ENCODE measurements around the gene DLGAP4. TPM values are rescaled to one million over a fixed set of nuclear protein-coding genes. Genes with fewer than 3 reads are reported as not detected.

The DLGAP4 gene
- total and polyA plus RNA-seq, 9 donors, result 18.2 to 75.9 (median 53.1) TPM

GRCh38 chr20:36499211-36499610, 193.1 kb downstream of the DLGAP4 start:
- Histone ChIP-seq H3K36me3 (no peaks in the 10 kb centered on the region), H3K9me3 (no peaks in the 10 kb centered on the region), H3K4me3 (no peak overlapping the region), H3K27ac (no peak overlapping the region), H3K27me3 (no peaks in the 10 kb centered on the region), H3K4me1 (ENCODE audit: insufficient read depth) (peaks cover 9% of the 10 kb centered on the region)
- intact Hi-C loops (cut with DNase I), result no loop called here
- TF ChIP-seq EP300 (IDR thresholded peaks at IDR 0.05) (no peak), CTCF (IDR thresholded peaks at IDR 0.05) (no peak), POLR2A (IDR thresholded peaks at IDR 0.05) (no peak)
- DNase-seq, result no peak
- WGBS, 3 donors, result 87 to 88% (median 87%) methylated on average over 26 of the region's 26 CpGs

- Histone ChIP-seq H3K27me3 (no peaks in the 10 kb centered on the region), H3K9me3 (no peaks in the 10 kb centered on the region), H3K4me3 (no peak overlapping the region), H3K27ac (no peak overlapping the region), H3K36me3 (no peaks in the 10 kb centered on the region), H3K4me1 (ENCODE audit: insufficient read depth) (peaks cover 9% of the 10 kb centered on the region)
- TF ChIP-seq POLR2A (IDR thresholded peaks at IDR 0.05) (no peak), EP300 (IDR thresholded peaks at IDR 0.05) (no peak), CTCF (IDR thresholded peaks at IDR 0.05) (no peak)
- 82 to 86% (median 83%) methylated on average over 30 to 31 of the region's 31 CpGs for WGBS, 3 donors
- intact Hi-C loops (cut with DNase I), result no loop called here
- DNase-seq, result no peak
Measured at GRCh38 chr20:36499723-36500501, 193.8 kb downstream of the DLGAP4 start.

- intact Hi-C loops (cut with DNase I), result no loop called here
- Histone ChIP-seq H3K27ac (no peak overlapping the region), H3K36me3 (no peaks in the 10 kb centered on the region), H3K4me3 (no peak overlapping the region), H3K9me3 (no peaks in the 10 kb centered on the region), H3K4me1 (ENCODE audit: insufficient read depth) (peaks cover 7% of the 10 kb centered on the region), H3K27me3 (no peaks in the 10 kb centered on the region)
- TF ChIP-seq POLR2A (IDR thresholded peaks at IDR 0.05), result no peak
- TF ChIP-seq CTCF (IDR thresholded peaks at IDR 0.05), result no peak
- no peak for TF ChIP-seq EP300 (IDR thresholded peaks at IDR 0.05)
- 72 to 78% (median 75%) methylated on average over 3 of the region's 3 CpGs for WGBS, 3 donors
- no peak for DNase-seq
Measured at GRCh38 chr20:36501367-36502006, 195.3 kb downstream of the DLGAP4 start.

GRCh38 chr20:36504295-36504694, 198.2 kb downstream of the DLGAP4 start:
- no peaks in the 10 kb centered on the region for H3K36me3 ChIP-seq
- intact Hi-C loops (cut with DNase I), result no loop called here
- WGBS, 3 donors, result 83 to 90% (median 84%) methylated on average over 4 of the region's 4 CpGs

More at GRCh38 chr20:36504295-36504694, 198.2 kb downstream of the DLGAP4 start:
- H3K27ac ChIP-seq, result no peak overlapping the region
- no peak overlapping the region for H3K4me3 ChIP-seq
- TF ChIP-seq POLR2A (IDR thresholded peaks at IDR 0.05), result no peak
- TF ChIP-seq EP300 (IDR thresholded peaks at IDR 0.05), result no peak
- TF ChIP-seq CTCF (IDR thresholded peaks at IDR 0.05), result no peak
- DNase-seq, result no peak
- H3K4me1 ChIP-seq (ENCODE audit: insufficient read depth), result no peaks in the 10 kb centered on the region
- no peaks in the 10 kb centered on the region for H3K27me3 ChIP-seq
- H3K9me3 ChIP-seq, result no peaks in the 10 kb centered on the region

Data from ovary (tissue), 9 donors.